CD4-positive, alpha-beta memory T cell (primary cell): ENCODE results near the gene CMTM8. TPM values are rescaled to one million over a fixed set of nuclear protein-coding genes. Genes with fewer than 3 reads are reported as not detected.

Experiments used
- CTCF ChIA-PET: fragments of 350-600 bp; sonication (Branson Sonifier 250); formaldehyde crosslinking; loops from one replicate; lab custom pipeline; 2021; ENCODE audit warnings: inconsistent platforms; ENCODE audit not compliant: partially characterized antibody; lab: Charles Lee
- POLR2A ChIA-PET: fragments of 350-600 bp; sonication (Branson Sonifier 250); formaldehyde crosslinking; loops from one replicate; lab custom pipeline; 2021; ENCODE audit not compliant: partially characterized antibody; lab: Charles Lee
- DNase-seq, 5 donors: peaks; one replicate each; pipeline versions ENCODE4 v3.0.0 to v3.0.0-alpha.2; 2020 to 2022; ENCODE audit warnings: mixed read lengths in 1 of 5
- H3K27ac ChIP-seq: one replicate; pipeline ENCODE4 v1.7.0; 2013; ENCODE audit warnings: low read depth, low read length
- H3K27me3 ChIP-seq: 2 replicates; pipeline ENCODE4 v1.7.0; 2013; ENCODE audit warnings: mild to moderate bottlenecking, low read length, moderate library complexity; ENCODE audit not compliant: insufficient read depth
- H3K36me3 ChIP-seq: 2 replicates; pipeline ENCODE4 v1.7.0; 2013; ENCODE audit warnings: mild to moderate bottlenecking, low read length, moderate library complexity; ENCODE audit not compliant: insufficient read depth
- H3K4me1 ChIP-seq: 2 replicates; pipeline ENCODE4 v1.7.0; 2013; ENCODE audit warnings: mild to moderate bottlenecking, low read length, moderate library complexity; ENCODE audit not compliant: insufficient read depth
- H3K4me3 ChIP-seq, 2 donors: one replicate each; pipeline ENCODE4 v1.7.0; 2013; ENCODE audit warnings: low read length in 2 of 2, mild to moderate bottlenecking in 1 of 2
- H3K9me3 ChIP-seq, 2 donors: one replicate each; pipeline ENCODE4 v1.7.0; 2013; ENCODE audit warnings: low read length in 2 of 2, control low read depth in 1 of 2; ENCODE audit not compliant: control insufficient read depth in 1 of 2
- H3K27ac Mint-ChIP-seq, 7 donors: one replicate each; pipeline ENCODE4 v1.8.0; 2020 to 2021; ENCODE audit warnings: mixed read lengths in 7 of 7, mild to moderate bottlenecking in 6 of 7, inconsistent platforms in 3 of 7, moderate library complexity in 3 of 7
- H3K27me3 Mint-ChIP-seq, 2 donors: one replicate each; pipeline ENCODE4 v1.8.0; 2020 to 2021; ENCODE audit warnings: mixed read lengths in 2 of 2
- H3K36me3 Mint-ChIP-seq, 2 donors: one replicate each; pipeline ENCODE4 v1.8.0; 2020 to 2021; ENCODE audit warnings: mixed read lengths in 2 of 2, inconsistent platforms in 1 of 2, mild to moderate bottlenecking in 1 of 2
- H3K4me1 Mint-ChIP-seq, 4 donors: one replicate each; pipeline ENCODE4 v1.8.0; 2020 to 2021; ENCODE audit warnings: mixed read lengths in 4 of 4, mild to moderate bottlenecking in 1 of 4
- H3K4me3 Mint-ChIP-seq, 8 donors: one replicate each; pipeline ENCODE4 v1.8.0; 2020 to 2021; ENCODE audit warnings: mixed read lengths in 8 of 8, mild to moderate bottlenecking in 7 of 8, moderate library complexity in 6 of 8, inconsistent platforms in 3 of 8
- H3K9me3 Mint-ChIP-seq, 8 donors: one replicate each; pipeline ENCODE4 v1.8.0; 2020 to 2021; ENCODE audit warnings: mixed read lengths in 8 of 8, mild to moderate bottlenecking in 5 of 8, inconsistent platforms in 3 of 8, moderate library complexity in 1 of 8
- intact Hi-C: fragments of 100-400 bp; cut with micrococcal nuclease; formaldehyde crosslinking; loops from one replicate; pipeline ENCODE4 v1.15.1; 2023
- polyA plus RNA-seq, 2 donors: library from polyadenylated mRNA; unstranded; fragments of 300-500 nt; fragmentation: Illumina TruSeq; gene quantifications; one replicate each; pipeline ENCODE4 v1.2.3, GENCODE V29; 2021
- total RNA-seq, 2 experiments: library from RNA; stranded (reverse); gene quantifications; one replicate each; pipeline ENCODE4 v1.2.3, GENCODE V29; 2021

Gene CMTM8
- total and polyA plus RNA-seq, 4 experiments from 2014 or later = 11.9 to 17.8 (median 14.8) TPM

GRCh38 chr3:32241100-32241499 is 2.6 kb downstream of the CMTM8 start:
- H3K36me3 Mint-ChIP-seq = peaks cover 4 to 10% of the 10 kb centered on the region in 2 donors
- POLR2A ChIA-PET = interaction anchor here (1.1 to 2.8 kb wide), 2 partner anchors 56 to 109 kb away, joined by 3 to 9 read pairs; no protein-coding TSS in a partner anchor
- H3K9me3 Mint-ChIP-seq = no peaks in the 10 kb centered on the region
- H3K27me3 Mint-ChIP-seq = no peaks in the 10 kb centered on the region
- intact Hi-C loops = no loop called here
- CTCF ChIA-PET = interaction anchor here (1.0 to 6.6 kb wide), 22 partner anchors 8 to 244 kb away, joined by 3 to 72 read pairs (median 6); no protein-coding TSS in a partner anchor
- H3K27ac Mint-ChIP-seq = no peak overlapping the region
- Histone ChIP-seq H3K4me3 (no peak overlapping the region), H3K27ac (no peak overlapping the region), H3K4me1 (peaks cover 59% of the 10 kb centered on the region), H3K36me3 (no peaks in the 10 kb centered on the region), H3K27me3 (no peaks in the 10 kb centered on the region), H3K9me3 (no peaks in the 10 kb centered on the region)
- peaks cover 44 to 74% (median 58%) of the 10 kb centered on the region in 4 donors for H3K4me1 Mint-ChIP-seq
- no peak for DNase-seq
- peak overlapping the region in 7 of 8 donors; percentile 17 to 91 (median 57) for H3K4me3 Mint-ChIP-seq

GRCh38 chr3:32243519-32243918 is 5.0 kb downstream of the CMTM8 start:
- no peaks in the 10 kb centered on the region for H3K9me3 ChIP-seq
- Mint-ChIP-seq H3K4me3 (peak overlapping the region in 2 of 8 donors; percentile 22 to 57), H3K27ac (peak overlapping the region in 4 of 7 donors; percentile 8 to 57 (median 31)), H3K27me3 (no peaks in the 10 kb centered on the region), H3K4me1 (peaks cover 48 to 75% (median 62%) of the 10 kb centered on the region in 4 donors), H3K36me3 (peaks cover 7 to 10% of the 10 kb centered on the region in 2 donors), H3K9me3 (no peaks in the 10 kb centered on the region)
- H3K4me1 ChIP-seq = peaks cover 59% of the 10 kb centered on the region
- intact Hi-C loops = no loop called here
- H3K27me3 ChIP-seq = no peaks in the 10 kb centered on the region
- ChIA-PET POLR2A (no interaction called here), CTCF (interaction anchor here (0.8 to 6.6 kb wide), 4 partner anchors 10 to 66 kb away, joined by 3 to 69 read pairs (median 4); no protein-coding TSS in a partner anchor)
- H3K4me3 ChIP-seq = no peak overlapping the region
- no peak overlapping the region for H3K27ac ChIP-seq
- DNase-seq = no peak
- no peaks in the 10 kb centered on the region for H3K36me3 ChIP-seq

GRCh38 chr3:32245200-32245599 is 6.7 kb downstream of the CMTM8 start:
- peak overlapping the region in 6 of 8 donors; percentile 2 to 61 (median 32) for H3K4me3 Mint-ChIP-seq
- CTCF ChIA-PET = interaction anchor here (0.9 to 1.6 kb wide), 2 partner anchors 15 to 43 kb away, joined by 3 to 6 read pairs; no protein-coding TSS in a partner anchor
- DNase-seq = peak in 2 of 5 donors; percentile 12 to 22

GRCh38 chr3:32246079-32246675 is 7.7 kb downstream of the CMTM8 start:
- Histone ChIP-seq H3K4me1 (peaks cover 50% of the 10 kb centered on the region), H3K36me3 (no peaks in the 10 kb centered on the region), H3K4me3 (peak overlapping the region in 1 of 2 donors; percentile 15), H3K27ac (no peak overlapping the region), H3K27me3 (no peaks in the 10 kb centered on the region), H3K9me3 (no peaks in the 10 kb centered on the region)
- H3K27ac Mint-ChIP-seq = peak overlapping the region; percentile 4 to 89 (median 68)
- peaks cover 0 to 10% of the 10 kb centered on the region in 2 donors for H3K36me3 Mint-ChIP-seq
- peaks cover 43 to 64% (median 53%) of the 10 kb centered on the region in 4 donors for H3K4me1 Mint-ChIP-seq
- CTCF ChIA-PET = interaction anchor here (0.7 to 1.9 kb wide), 6 partner anchors 16 to 222 kb away, joined by 3 to 6 read pairs (median 3); no protein-coding TSS in a partner anchor
- H3K27me3 Mint-ChIP-seq = no peaks in the 10 kb centered on the region
- peak overlapping the region; percentile 38 to 79 (median 46) for H3K4me3 Mint-ChIP-seq
- no peaks in the 10 kb centered on the region for H3K9me3 Mint-ChIP-seq
- POLR2A ChIA-PET = interaction anchor here (0.7 kb wide), 1 partner anchor 39 kb away, joined by 4 read pairs; no protein-coding TSS in a partner anchor
- DNase-seq = no peak
- intact Hi-C loops = no loop called here

More at GRCh38 chr3:32245200-32245599, 6.7 kb downstream of the CMTM8 start:
- H3K27me3 Mint-ChIP-seq = no peaks in the 10 kb centered on the region
- POLR2A ChIA-PET = interaction anchor here (0.8 kb wide), 1 partner anchor 12 kb away, joined by 3 read pairs; no protein-coding TSS in a partner anchor
- intact Hi-C loops = no loop called here
- Histone ChIP-seq H3K4me3 (no peak overlapping the region), H3K36me3 (no peaks in the 10 kb centered on the region), H3K27me3 (no peaks in the 10 kb centered on the region), H3K27ac (peak overlapping the region; percentile 0), H3K9me3 (no peaks in the 10 kb centered on the region), H3K4me1 (peaks cover 60% of the 10 kb centered on the region)
- peak overlapping the region; percentile 0 to 39 (median 12) for H3K27ac Mint-ChIP-seq
- H3K9me3 Mint-ChIP-seq = no peaks in the 10 kb centered on the region
- peaks cover under 1 to 7% of the 10 kb centered on the region in 2 donors for H3K36me3 Mint-ChIP-seq
- peaks cover 50 to 72% (median 59%) of the 10 kb centered on the region in 4 donors for H3K4me1 Mint-ChIP-seq

GRCh38 chr3:32249184-32249782 is 10.8 kb downstream of the CMTM8 start:
- intact Hi-C loops = no loop called here
- Mint-ChIP-seq H3K27me3 (no peaks in the 10 kb centered on the region), H3K36me3 (peaks cover 2 to 11% of the 10 kb centered on the region in 2 donors), H3K4me3 (peak overlapping the region in 2 of 8 donors; percentile 12 to 59), H3K4me1 (peaks cover 30 to 45% (median 34%) of the 10 kb centered on the region in 4 donors), H3K9me3 (peaks cover 0 to 3% (median 0%) of the 10 kb centered on the region in 8 donors), H3K27ac (peak overlapping the region in 1 of 7 donors; percentile 46)
- H3K27me3 ChIP-seq = no peaks in the 10 kb centered on the region
- POLR2A ChIA-PET = interaction anchor here (1.6 to 2.1 kb wide), 2 partner anchors 9 to 39 kb away, joined by 6 read pairs; no protein-coding TSS in a partner anchor
- H3K27ac ChIP-seq = no peak overlapping the region
- peaks cover 38% of the 10 kb centered on the region for H3K4me1 ChIP-seq
- H3K9me3 ChIP-seq = no peaks in the 10 kb centered on the region
- no peaks in the 10 kb centered on the region for H3K36me3 ChIP-seq
- no peak overlapping the region for H3K4me3 ChIP-seq
- CTCF ChIA-PET = interaction anchor here (1.3 to 3.1 kb wide), 4 partner anchors 9 to 39 kb away, joined by 3 to 10 read pairs (median 6); no protein-coding TSS in a partner anchor
- DNase-seq = no peak

GRCh38 chr3:32254268-32254667 is 15.8 kb downstream of the CMTM8 start:
- no peaks in the 10 kb centered on the region for H3K27me3 Mint-ChIP-seq
- H3K27ac ChIP-seq = no peak overlapping the region
- no peak overlapping the region for H3K4me3 ChIP-seq
- H3K4me3 Mint-ChIP-seq = no peak overlapping the region
- CTCF ChIA-PET = interaction anchor here (1.0 to 2.3 kb wide), 3 partner anchors 14 to 80 kb away, joined by 3 to 9 read pairs (median 3); no protein-coding TSS in a partner anchor
- H3K36me3 Mint-ChIP-seq = peaks cover 4 to 13% of the 10 kb centered on the region in 2 donors
- intact Hi-C loops = no loop called here
- H3K4me1 ChIP-seq = peaks cover 23% of the 10 kb centered on the region
- no peaks in the 10 kb centered on the region for H3K36me3 ChIP-seq
- H3K27me3 ChIP-seq = no peaks in the 10 kb centered on the region
- H3K9me3 Mint-ChIP-seq = peaks cover 0 to 7% (median 5%) of the 10 kb centered on the region in 8 donors
- no peak overlapping the region for H3K27ac Mint-ChIP-seq
- no peaks in the 10 kb centered on the region for H3K9me3 ChIP-seq
- H3K4me1 Mint-ChIP-seq = peaks cover 24 to 39% (median 31%) of the 10 kb centered on the region in 4 donors
- no peak for DNase-seq
- POLR2A ChIA-PET = no interaction called here
